SU-DHL-6 (cell line): ENCODE measurements around the gene FAM98C.

Experiments used
- H2AFZ ChIP-seq: fragments of 200-600 bp; sonication (generic); 2 replicates; pipeline ENCODE4 v1.6.1; 2014; ENCODE audit warnings: low read depth, mild to moderate bottlenecking, moderate library complexity, mixed read lengths, antibody characterized with exemption, low read length; ENCODE audit not compliant: severe bottlenecking
- H3F3A ChIP-seq: fragments of 200-600 bp; shearing (Covaris generic); 2 replicates; pipeline ENCODE4 v1.6.0; 2016; ENCODE audit warnings: antibody characterized with exemption, mild to moderate bottlenecking; ENCODE audit not compliant: insufficient read depth
- H3K27ac ChIP-seq: fragments of 200-600 bp; sonication (generic); 2 replicates; pipeline ENCODE4 v1.5.1; 2016; ENCODE audit warnings: low read depth, mild to moderate bottlenecking, low read length, moderate library complexity, mixed read lengths
- H3K27me3 ChIP-seq: fragments of 200-600 bp; sonication (generic), shearing (Covaris generic); 2 replicates; pipeline ENCODE4 v1.6.0; 2014; ENCODE audit warnings: mild to moderate bottlenecking, low read length
- H3K36me3 ChIP-seq: fragments of 200-600 bp; sonication (generic); 2 replicates; pipeline ENCODE4 v1.6.1; 2014; ENCODE audit warnings: mild to moderate bottlenecking, low read length, mixed read lengths
- H3K4me2 ChIP-seq: fragments of 300-600, 200-600 bp; shearing (Covaris generic), sonication (generic); 2 replicates; pipeline ENCODE4 v1.6.0; 2014; ENCODE audit warnings: low read length, low read depth, mild to moderate bottlenecking; ENCODE audit not compliant: poor library complexity, severe bottlenecking
- H3K4me3 ChIP-seq: fragments of 200-600 bp; sonication (generic); 2 replicates; pipeline ENCODE4 v1.5.1; 2014; ENCODE audit warnings: antibody characterized with exemption, low read length, mild to moderate bottlenecking, mixed read lengths; ENCODE audit not compliant: insufficient read depth, poor library complexity, severe bottlenecking
- H3K79me2 ChIP-seq: fragments of 200-600 bp; sonication (generic); 2 replicates; pipeline ENCODE4 v1.6.1; 2014; ENCODE audit warnings: mild to moderate bottlenecking, low read length, moderate library complexity; ENCODE audit not compliant: insufficient read depth
- H3K9ac ChIP-seq: fragments of 200-600 bp; sonication (generic); 2 replicates; pipeline ENCODE4 v1.7.0; 2014; ENCODE audit warnings: mild to moderate bottlenecking, low read length
- H3K9me2 ChIP-seq: fragments of 200-600 bp; sonication (generic); replicated peaks from 2 replicates; pipeline ENCODE4 v1.6.1; 2014; ENCODE audit warnings: low read length; ENCODE audit not compliant: insufficient read depth
- H3K9me3 ChIP-seq: fragments of 200-600 bp; sonication (generic); 2 replicates; pipeline ENCODE4 v1.6.1; 2014; ENCODE audit warnings: low read length, mixed read lengths; ENCODE audit not compliant: insufficient read depth
- H4K20me1 ChIP-seq: fragments of 200-600 bp; sonication (generic); 2 replicates; pipeline ENCODE4 v1.6.1; 2014; ENCODE audit warnings: low read depth, mild to moderate bottlenecking, antibody characterized with exemption, low read length, moderate library complexity, mixed read lengths
- CTCF ChIP-seq: fragments of 200-600 bp; sonication (generic); IDR thresholded peaks from one replicate; pipeline ENCODE4 v1.5.1; 2017; ENCODE audit warnings: antibody characterized with exemption, mild to moderate bottlenecking, low read length, moderate library complexity; ENCODE audit not compliant: insufficient read depth, poor library complexity, severe bottlenecking
- EZH2phosphoT487 ChIP-seq: fragments of 200-600 bp; sonication (generic), shearing (Covaris generic); conservative IDR thresholded peaks from 2 replicates; pipeline ENCODE4 v1.6.1; 2018; ENCODE audit warnings: mild to moderate bottlenecking, antibody characterized with exemption, low read length, moderate library complexity, mixed read lengths

The FAM98C gene

GRCh38 chr19:38389101-38389925 lies 13.6 kb upstream of the FAM98C start:
- H3K27me3 ChIP-seq = no peaks in the 10 kb centered on the region
- no peaks in the 10 kb centered on the region for H3K79me2 ChIP-seq
- H3K9me2 ChIP-seq = no peaks in the 10 kb centered on the region
- no peaks in the 10 kb centered on the region for H3K9me3 ChIP-seq
- H2AFZ ChIP-seq = no peak overlapping the region
- no peaks in the 10 kb centered on the region for H4K20me1 ChIP-seq
- no peaks in the 10 kb centered on the region for H3F3A ChIP-seq
- H3K36me3 ChIP-seq = no peaks in the 10 kb centered on the region
- TF ChIP-seq EZH2phosphoT487 = no peak
- no peak for TF ChIP-seq CTCF
- no peak overlapping the region for H3K9ac ChIP-seq
- no peak overlapping the region for H3K4me3 ChIP-seq
- no peak overlapping the region for H3K4me2 ChIP-seq
- no peak overlapping the region for H3K27ac ChIP-seq

GRCh38 chr19:38389957-38390924 lies 12.7 kb upstream of the FAM98C start:
- Histone ChIP-seq H3F3A (no peaks in the 10 kb centered on the region), H3K36me3 (no peaks in the 10 kb centered on the region), H3K9ac (no peak overlapping the region), H4K20me1 (no peaks in the 10 kb centered on the region), H3K9me3 (no peaks in the 10 kb centered on the region), H3K9me2 (no peaks in the 10 kb centered on the region), H3K79me2 (no peaks in the 10 kb centered on the region), H3K4me3 (no peak overlapping the region), H2AFZ (no peak overlapping the region), H3K27ac (no peak overlapping the region), H3K27me3 (no peaks in the 10 kb centered on the region), H3K4me2 (no peak overlapping the region)
- TF ChIP-seq CTCF = no peak

DNA sequence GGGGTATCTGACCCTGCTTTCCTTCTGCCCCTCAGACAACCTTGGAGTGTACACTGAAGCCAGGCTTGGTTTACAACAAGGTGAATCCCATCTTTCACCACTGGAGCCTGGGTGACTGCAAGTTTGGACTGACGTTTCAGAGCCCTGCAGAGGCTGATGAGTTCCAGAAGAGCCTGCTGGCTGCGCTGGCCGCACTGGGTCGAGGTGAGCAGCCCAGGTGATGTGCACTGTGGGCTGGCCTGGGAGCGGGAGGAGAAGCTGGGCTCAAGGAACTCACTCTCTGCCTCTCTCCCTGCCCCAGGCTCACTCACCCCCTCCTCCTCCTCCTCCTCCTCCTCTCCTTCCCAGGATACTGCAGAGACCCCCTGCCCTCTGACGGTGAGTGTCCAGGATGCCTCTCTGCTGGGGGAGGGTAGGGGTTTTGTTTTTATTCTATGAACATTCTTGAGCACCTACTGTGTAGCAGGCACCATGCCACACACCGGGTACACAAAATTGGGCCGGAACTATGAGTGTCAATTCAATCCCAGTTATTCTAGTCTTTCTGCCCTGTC lies 10.9 kb upstream of the FAM98C start:
- Histone ChIP-seq H4K20me1 (no peaks in the 10 kb centered on the region), H2AFZ (no peak overlapping the region), H3K4me2 (no peak overlapping the region), H3K9me2 (no peaks in the 10 kb centered on the region), H3K4me3 (no peak overlapping the region), H3K9ac (no peak overlapping the region), H3K36me3 (no peaks in the 10 kb centered on the region), H3K27me3 (no peaks in the 10 kb centered on the region), H3F3A (no peaks in the 10 kb centered on the region), H3K27ac (no peak overlapping the region), H3K79me2 (no peaks in the 10 kb centered on the region), H3K9me3 (no peaks in the 10 kb centered on the region)
- no peak for TF ChIP-seq EZH2phosphoT487
- TF ChIP-seq CTCF = no peak
